H1 (cell line): Measurements from ENCODE around the gene ZNF385B. TPM values are rescaled to one million over a fixed set of nuclear protein-coding genes. Genes with fewer than 3 reads are reported as not detected.

Experiments used
- E2F6 ChIP-seq: IDR thresholded peaks from 2 replicates; pipeline ENCODE4 v1.6.1; 2012; ENCODE audit warnings: inconsistent platforms
- KDM5A ChIP-seq: fragments of 200-600 bp; IDR thresholded peaks from 2 replicates; pipeline ENCODE4 v1.7.1; 2012; ENCODE audit warnings: mild to moderate bottlenecking, low read length, inconsistent platforms, mixed read lengths
- RFX5 ChIP-seq: IDR thresholded peaks from 2 replicates; pipeline ENCODE4 v1.6.1; 2011; ENCODE audit warnings: low read depth, low read length, improper control_type of control experiment, borderline replicate concordance
- TCF12 ChIP-seq: IDR thresholded peaks from 2 replicates; pipeline ENCODE4 v1.6.1; 2011; ENCODE audit warnings: low read depth, mild to moderate bottlenecking, low read length
- polyA plus RNA-seq, 7 experiments: library from polyadenylated mRNA; depleted of rRNA in 3 of 7; stranded (reverse) in 5 of 7; unstranded in 2 of 7; fragments of >200 nt in 5 of 7; fragments of 200-250 nt in 2 of 7; gene quantifications; 1 replicate in 5 of 7; 2 replicates in 1 of 7; 4 replicates in 1 of 7; pipeline versions ENCODE4 v1.2.1 to v1.2.3, GENCODE V29; 2011 to 2013; ENCODE audit warnings: missing spikeins in 2 of 7, mixed read lengths in 2 of 7
- total RNA-seq: library from RNA; stranded (reverse); fragmentation: NEBNext Ultra II Directional; extraction: Animal tissue kit (Norgen Biotek cat#: 25700); gene quantifications from 2 replicates; pipeline ENCODE4 v1.2.1, GENCODE V29; 2021

The ZNF385B gene
- total and polyA plus RNA-seq, 2 of the 8 experiments (the other 6 are each of a cell fraction or from before 2014, with no cell fraction given), result 1.1 to 3.7 TPM

GRCh38 chr2:179671043-179671981 is 190.1 kb downstream of the ZNF385B start (continued):
- TF ChIP-seq E2F6 (no peak), TCF12 (no peak), RFX5 (no peak), KDM5A (no peak)
